Effector CD8-positive, alpha-beta T cell (primary cell): ENCODE measurements around the gene CDH15.

Source experiments
- DNase-seq: peaks from one replicate; lab custom pipeline; 2025; lab: John Stamatoyannopoulos, UW
- total RNA-seq, 4 experiments: gene quantifications; one replicate each; lab custom pipeline; 2026; lab: John Stamatoyannopoulos, UW

CDH15 gene
- total RNA-seq, result 0 to 0.18 (median 0) reads per million in 4 experiments

- DNase-seq, result peak; percentile 93
Observed at GRCh38 chr16:89171216-89172170, at the start of gene CDH15. Gene CDH15, plus strand, starts transcription at chr16:89171748. Its CDS starts 84 bp downstream, at chr16:89171832.

- peak; percentile 30 for DNase-seq
Observed at GRCh38 chr16:89122322-89122851, 49.2 kb upstream of the CDH15 start.

- DNase-seq, result no peak
Observed at GRCh38 chr16:89123001-89123830, 48.3 kb upstream of the CDH15 start.

- no peak for DNase-seq
Observed at GRCh38 chr16:89123831-89124100, 47.8 kb upstream of the CDH15 start.

- no peak for DNase-seq
Observed at GRCh38 chr16:89129378-89129777, 42.2 kb upstream of the CDH15 start.

GRCh38 chr16:89130448-89130847 is 41.1 kb upstream of the CDH15 start:
- DNase-seq, result no peak

- no peak for DNase-seq
Observed at GRCh38 chr16:89131783-89132182, 39.8 kb upstream of the CDH15 start.

- DNase-seq, result no peak
Observed at GRCh38 chr16:89132194-89133005, 39.1 kb upstream of the CDH15 start.

GRCh38 chr16:89133457-89134127 is 38.0 kb upstream of the CDH15 start:
- DNase-seq, result no peak

GRCh38 chr16:89134269-89134668 is 37.3 kb upstream of the CDH15 start:
- no peak for DNase-seq

- no peak for DNase-seq
Observed at GRCh38 chr16:89135166-89135565, 36.4 kb upstream of the CDH15 start.

GRCh38 chr16:89135971-89136765 is 35.4 kb upstream of the CDH15 start:
- no peak for DNase-seq

- no peak for DNase-seq
Observed at GRCh38 chr16:89136931-89137330, 34.6 kb upstream of the CDH15 start.

- no peak for DNase-seq
Observed at GRCh38 chr16:89137666-89138512, 33.7 kb upstream of the CDH15 start.

- no peak for DNase-seq
Observed at GRCh38 chr16:89138513-89138795, 33.1 kb upstream of the CDH15 start.

- DNase-seq, result no peak
Observed at GRCh38 chr16:89138843-89139520, 32.6 kb upstream of the CDH15 start.

- DNase-seq, result no peak
Observed at GRCh38 chr16:89139907-89140361, 31.6 kb upstream of the CDH15 start.

GRCh38 chr16:89140401-89140800 is 31.1 kb upstream of the CDH15 start:
- no peak for DNase-seq
